Endometrial microvascular endothelial cells (primary cell): ENCODE data around the gene PDE12. TPM values are rescaled to one million over a fixed set of nuclear protein-coding genes. Genes with fewer than 3 reads are reported as not detected.
"Not testable (repeated sequence)": the region's sequence is repeated elsewhere in the genome, so short reads cannot be mapped to it uniquely, and the experiment has no call there.

Experiments used
- in situ Hi-C: cut with HindIII; loops from 2 replicates; pipeline ENCODE4 v1.10.0; 2017; ENCODE audit warnings: low sequenced_read_pairs, low pct_unique_long_range_greater_than_20kb; ENCODE audit errors: inconsistent ontology term
- total RNA-seq: library from RNA; depleted of rRNA; stranded (reverse); fragments of >200 nt; gene quantifications from one replicate; pipeline ENCODE4 v1.2.3, GENCODE V29; 2015; ENCODE audit errors: inconsistent ontology term

The PDE12 gene
- total RNA-seq, 1 donor from 2014 or later = 37.1 TPM

DNA sequence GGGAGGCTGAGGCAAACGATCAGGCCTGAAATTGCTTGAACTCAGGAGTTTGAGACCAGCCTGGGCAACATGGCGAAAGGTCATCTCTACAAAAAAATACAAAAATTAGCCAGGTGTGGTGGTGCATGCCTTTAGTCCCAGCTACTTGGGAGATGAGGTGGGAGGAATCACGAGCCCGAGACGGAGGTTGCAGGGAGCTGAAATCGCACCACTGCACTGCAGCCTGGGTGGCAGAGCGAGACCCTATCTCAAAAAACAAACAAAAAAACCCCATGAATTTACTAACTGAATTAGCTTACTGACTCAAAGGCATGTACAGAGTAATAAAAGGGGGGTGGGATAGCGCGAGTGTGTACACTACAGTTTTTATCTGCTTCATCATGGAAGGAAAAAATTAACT, 21.7 kb downstream of the PDE12 start:
- in situ Hi-C loops = no loop called here

DNA sequence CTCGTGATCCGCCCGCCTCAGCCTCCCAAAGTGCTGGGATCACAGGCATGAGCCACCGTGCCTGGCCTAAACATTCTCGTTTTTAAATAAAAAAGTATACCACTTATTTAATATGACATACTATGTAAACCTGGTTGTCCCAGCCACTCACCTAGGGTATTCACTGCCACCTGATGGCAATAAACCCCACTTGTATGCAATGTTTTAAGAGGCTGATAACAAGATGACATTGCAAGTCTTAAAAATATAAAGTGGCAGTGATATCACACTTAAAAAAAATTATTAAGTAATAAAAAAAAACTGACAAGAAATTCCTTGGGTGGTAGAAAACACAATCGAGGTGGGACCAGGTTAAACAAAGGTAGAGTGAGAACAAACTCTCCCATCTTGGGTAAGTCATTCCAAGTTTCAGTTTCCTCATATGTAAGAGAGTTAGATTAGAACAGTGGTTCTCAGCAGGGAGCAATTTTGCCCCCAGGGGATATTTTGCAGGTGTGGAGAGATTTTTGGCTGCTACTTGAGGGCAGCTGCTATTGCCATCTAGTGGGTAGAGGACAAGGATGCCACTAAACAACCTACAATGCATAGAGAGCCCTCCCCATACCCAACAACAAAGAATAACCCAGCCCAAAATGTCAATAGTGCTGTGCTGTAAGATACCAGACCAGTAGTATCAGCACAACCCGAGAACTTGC, 26.5 kb downstream of the PDE12 start:
- in situ Hi-C loops = no loop called here

DNA sequence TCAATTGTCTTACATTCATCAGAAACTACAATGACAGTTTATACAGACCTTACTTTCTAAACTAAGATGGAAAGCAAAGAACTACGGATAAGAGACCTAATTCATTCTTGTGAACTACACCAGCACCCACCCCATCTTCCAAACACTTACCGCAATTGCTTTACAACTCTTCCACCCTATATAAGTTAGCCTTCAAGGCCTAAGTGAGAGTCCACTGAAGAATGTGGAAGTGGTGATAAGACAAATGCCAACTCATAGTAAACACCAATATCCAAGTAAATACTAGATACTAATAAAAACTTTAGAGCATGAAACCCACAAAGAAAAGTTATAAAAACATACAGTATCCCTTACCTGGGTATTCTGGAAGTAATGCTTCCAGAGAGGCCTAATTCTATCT, 27.5 kb downstream of the PDE12 start:
- in situ Hi-C loops = no loop called here

DNA sequence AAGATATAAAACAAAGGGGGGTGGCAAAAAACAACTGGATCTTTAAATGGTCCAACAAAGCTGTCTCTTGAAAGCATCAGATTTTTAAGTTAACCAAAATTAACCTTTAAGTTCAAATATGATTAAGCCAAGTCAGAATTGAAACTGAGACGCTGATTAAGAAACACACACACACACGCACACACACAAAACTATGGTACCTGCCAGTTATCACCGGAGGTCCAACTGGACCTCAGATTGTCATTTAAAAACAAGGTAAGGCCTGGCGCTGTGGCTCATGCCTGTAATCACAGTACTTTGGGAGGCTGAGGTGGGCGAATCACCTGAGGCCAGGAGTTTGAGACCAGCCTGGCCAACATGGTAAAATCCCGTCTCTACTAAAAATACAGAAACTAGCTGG, 30.7 kb downstream of the PDE12 start:
- in situ Hi-C loops = no loop called here

DNA sequence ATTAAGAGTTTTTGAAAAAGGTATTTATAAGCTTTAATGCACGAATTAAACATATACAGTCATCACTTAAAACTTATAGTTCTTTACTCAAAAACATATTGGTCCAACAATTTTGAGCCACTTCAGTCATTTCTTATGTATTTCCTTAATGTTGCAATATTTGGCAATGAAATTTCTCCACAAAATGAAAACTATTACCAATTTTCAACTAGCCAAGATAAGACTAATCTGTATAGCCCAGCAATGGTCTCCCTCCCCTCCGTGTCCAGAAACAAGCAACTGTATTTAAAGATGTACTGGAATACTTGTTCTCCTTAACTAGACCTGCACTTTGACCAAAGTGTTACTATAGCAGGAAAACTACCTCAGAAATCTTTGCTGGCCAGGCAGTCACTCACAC, 31.8 kb downstream of the PDE12 start:
- in situ Hi-C loops = no loop called here

DNA sequence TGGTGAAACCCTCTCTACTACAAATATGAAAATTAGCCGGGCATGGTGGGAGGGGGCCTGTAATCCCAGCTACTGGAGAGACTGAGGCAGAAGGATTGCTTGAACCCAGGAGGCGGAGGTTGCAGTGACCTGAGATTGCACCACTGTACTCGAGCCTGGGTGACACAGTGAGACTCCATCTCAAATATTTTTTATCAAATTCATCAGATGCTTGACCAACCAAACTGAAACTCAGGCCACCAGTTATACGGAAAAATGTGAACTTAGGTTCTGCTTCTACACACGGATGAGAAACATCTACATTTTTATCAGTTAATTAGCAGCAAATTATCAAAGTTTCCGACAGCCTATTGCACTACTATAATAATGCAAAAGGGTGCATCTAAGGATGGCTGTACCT, 36.2 kb downstream of the PDE12 start:
- in situ Hi-C loops = no loop called here

DNA sequence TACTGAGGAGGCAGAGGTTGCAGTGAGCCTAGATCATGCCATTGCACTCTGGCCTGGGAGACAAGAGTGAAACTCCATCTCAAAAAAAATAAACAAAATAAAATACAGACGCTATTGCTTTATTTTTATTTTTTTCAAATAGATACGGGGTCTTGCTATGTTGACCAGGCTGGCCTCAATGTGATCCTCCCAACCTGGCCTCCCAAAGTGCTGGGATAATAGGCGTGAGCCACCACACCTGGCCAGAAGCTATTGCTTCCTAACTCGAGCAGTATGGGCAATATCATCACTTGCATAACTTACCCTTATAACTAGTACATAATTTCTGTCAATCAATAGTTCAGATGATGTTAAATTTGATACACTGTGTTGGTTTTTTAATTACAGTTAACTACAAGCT, 38.1 kb downstream of the PDE12 start:
- in situ Hi-C loops = no loop called here

DNA sequence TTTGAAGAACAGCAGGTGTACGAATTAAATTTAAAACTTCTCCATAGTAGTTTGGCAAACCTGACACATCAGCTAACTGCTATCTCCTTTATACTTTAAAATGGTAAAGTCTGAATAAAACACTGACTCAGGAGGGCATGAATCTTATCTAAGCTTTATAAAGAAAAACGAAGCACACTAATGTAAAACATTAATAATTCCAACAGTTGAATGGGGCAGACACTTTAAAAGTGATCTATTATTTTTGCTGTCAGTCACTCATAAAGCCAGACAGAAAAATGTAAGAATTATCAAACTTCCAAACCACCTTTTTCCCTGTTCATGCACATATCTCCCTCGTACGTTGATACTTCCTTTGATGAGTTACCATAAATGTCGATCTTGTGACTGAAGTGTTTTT, 38.5 kb downstream of the PDE12 start:
- in situ Hi-C loops = no loop called here

DNA sequence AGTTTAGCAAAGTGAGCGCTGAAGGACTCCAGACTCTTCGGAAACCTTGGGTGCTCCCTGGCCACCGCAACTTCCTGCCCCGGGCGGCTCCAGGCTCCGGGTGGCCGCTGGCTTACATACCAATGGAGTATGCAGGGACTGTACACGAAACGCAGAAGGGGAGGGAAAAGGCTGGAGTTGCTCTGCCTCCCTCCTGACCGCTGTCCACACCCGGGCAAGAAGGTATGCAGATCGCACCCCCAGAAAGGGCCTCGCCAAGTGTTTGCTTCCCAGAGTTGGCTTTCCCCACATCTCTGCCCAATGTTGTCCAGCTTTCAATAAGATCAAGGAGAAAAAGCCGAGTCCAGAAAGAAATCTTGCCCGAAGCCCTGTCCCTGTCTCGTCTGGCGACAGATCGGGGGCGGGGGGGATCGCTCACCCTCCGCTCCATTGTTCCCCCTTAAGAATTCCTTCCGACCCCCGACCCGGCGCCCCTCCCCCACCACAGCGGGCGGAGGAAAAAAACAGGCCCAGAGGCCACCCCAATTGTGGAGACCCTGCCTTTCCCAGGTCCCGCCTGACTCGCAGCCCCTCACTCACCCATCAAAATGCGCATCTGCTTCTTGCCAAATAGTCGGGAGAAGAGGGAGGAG, 40.5 kb downstream of the PDE12 start:
- in situ Hi-C loops = no loop called here

DNA sequence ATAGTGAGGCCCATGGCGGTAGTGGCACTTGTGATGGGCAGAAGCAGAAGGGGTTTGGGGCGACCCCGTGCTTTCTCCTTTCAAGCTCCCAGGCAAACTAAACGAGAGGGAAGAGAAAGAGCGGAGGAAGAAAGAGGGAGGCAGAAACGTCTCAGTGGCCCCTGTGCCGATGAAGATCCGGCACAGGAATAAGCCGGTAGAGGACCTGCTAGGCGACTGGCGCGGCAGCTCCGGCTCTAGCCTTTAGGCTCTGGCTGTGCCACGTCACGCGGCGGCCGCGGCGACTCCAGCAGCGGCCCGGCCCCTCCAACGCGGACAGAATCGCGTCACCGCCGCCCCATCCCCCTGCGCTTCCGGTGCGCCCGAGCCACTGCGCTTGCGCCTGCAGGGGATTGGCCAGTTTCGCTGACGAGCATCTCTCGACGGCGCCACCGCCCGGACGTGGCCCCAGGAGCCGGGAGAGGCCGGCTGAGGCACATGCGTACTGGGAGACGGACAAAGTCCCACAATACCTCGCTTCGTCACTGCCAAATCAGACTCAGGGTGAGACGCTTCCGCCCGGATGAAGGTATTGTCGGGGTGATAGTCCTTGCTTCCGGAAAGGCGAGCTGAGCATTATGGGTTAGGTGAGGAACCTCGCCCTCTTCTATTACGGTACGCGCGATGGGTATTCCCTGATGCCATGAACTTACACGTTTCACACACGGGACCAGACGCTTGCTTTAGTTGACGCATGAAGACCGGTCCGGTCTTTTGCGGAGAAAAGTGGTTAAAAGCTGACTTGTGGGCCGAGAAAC, 41.3 kb downstream of the PDE12 start, which contains the start of gene ARF4:
TSS of gene ARF4 (minus strand) at position 218 of the 797 bp plus-strand sequence. CDS start at position 14, 204 bp downstream.
- in situ Hi-C loops = no loop called here

DNA sequence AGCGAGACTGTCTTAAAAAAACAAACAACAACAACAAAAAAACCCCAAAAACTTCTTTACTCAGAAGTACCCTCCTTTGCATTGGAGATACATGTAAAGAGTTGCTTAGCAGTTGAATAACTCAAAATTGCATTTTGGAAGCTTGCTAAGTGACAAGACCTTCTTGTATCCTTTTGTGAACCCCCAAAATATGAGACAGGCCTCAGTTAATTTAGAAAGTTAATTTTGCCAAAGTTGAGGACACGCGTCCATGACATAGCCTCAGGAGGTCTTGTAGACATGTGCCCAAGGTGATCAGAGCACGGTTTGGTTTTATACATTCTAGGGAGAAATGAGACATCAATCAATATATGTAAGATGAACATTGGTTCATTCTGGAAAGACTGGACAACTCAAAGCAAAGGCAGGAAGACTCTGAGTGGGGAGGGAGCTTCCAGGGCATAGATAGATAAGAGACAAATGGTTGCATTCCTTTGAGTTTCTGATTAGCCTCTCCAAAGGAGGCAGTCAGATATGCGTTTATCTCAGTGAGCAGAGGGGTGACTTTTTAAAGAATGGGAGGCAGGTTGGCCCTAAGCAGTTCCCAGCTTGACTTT, 42.8 kb downstream of the PDE12 start:
- in situ Hi-C loops = no loop called here

DNA sequence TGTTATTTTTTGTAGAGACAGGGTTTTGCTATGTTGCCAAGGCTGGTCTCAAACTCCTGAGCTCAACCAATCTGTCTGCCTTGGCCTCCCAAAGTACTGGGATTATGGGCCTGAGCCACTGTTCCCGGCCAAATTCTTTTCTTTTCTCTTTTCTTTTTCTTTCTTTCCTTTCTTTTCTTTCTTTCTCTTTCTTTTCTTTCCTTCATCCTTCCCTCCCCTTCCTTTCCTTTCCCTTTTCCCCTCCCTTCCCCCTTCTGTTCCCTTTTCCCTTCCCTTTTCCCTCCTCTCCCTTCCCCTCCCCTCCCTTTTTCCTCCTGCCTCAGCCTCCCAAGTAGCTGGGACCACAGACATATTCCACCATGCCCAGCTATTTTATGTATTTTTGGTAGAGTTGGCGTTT, 44.1 kb downstream of the PDE12 start:
- in situ Hi-C loops = no loop called here

DNA sequence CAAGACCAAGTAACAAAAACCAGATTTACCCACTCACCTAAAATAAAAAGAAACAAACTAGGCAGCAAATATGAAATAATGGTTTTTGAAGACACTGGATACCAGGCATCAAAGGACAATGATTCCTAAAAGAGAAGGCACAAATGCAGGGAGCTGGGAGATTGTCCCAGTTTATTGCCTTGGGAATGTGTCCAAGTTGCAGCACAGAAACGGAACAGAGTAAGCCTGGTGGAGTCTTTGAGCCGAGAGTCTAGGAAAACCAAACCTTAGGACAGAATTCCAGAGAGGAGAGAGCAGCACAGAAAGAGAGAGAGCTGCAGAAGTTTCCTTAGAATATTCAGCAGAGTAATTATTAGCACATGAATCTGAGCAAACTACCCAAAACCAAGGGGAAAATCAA, 48.9 kb downstream of the PDE12 start:
- in situ Hi-C loops = no loop called here

DNA sequence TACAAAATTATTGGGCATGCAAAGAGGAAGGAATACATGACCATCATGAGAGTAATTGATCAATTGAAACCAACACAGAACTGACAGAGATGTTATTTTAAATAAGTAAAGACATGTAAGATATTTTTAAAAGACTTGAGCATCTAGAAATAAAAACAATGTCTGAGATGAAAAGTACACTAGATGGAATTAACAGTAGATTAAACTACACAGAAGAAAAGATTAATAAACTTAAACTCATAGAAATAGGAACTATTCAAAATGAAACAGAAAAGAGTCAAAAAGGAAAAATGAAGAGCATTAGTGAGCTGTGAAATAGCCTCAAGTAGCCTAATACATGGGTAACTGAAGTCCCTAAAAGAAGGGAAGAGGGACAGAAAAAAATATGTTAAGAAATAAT, 49.6 kb downstream of the PDE12 start:
- in situ Hi-C loops = no loop called here

DNA sequence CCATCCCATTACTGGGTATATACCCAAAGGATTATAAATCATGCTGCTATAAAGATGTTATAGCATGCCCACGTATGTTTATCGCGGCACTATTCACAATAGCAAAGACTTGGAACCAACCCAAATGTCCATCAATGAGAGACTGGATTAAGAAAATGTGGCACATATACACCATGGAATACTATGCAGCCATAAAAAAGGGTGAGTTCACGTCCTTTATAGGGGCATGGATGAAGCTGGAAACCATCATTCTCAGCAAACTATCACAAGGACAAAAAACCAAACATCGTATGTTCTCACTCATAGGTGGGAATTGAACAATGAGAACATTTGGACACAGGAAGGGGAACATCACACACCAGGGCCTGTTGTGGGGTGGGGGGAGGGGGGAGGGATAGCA, 55.8 kb downstream of the PDE12 start:
- in situ Hi-C loops = not testable (repeated sequence)

DNA sequence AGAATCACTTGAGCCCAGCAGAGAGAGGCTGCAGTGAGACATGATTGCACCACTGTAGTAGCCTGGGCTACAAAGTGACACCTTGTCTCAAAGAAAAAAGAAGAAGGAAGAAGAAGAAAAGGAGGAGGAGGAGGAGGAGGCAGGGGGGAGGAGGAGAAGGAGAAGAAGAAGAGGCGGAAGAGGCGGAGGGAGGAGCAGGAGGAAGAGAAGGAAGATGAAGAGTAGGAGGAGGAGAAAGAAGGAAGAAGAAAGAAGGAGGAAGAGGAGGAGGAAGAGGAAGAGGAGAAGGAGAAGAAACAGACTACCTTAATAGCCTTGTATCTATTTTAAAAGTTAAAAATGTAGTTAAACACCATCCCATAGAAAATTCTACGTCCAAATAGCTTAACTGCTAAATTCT, 60.2 kb downstream of the PDE12 start:
- in situ Hi-C loops = no loop called here
